NCI-H2196 treated with DMSO at 0.1 percent for 48 hours (cell line): Measurements from ENCODE around the gene INTS11.

ENCODE experiments used
- DNase-seq: peaks from one replicate; lab custom pipeline; 2025; ENCODE audit not compliant: unreplicated experiment; lab: John Stamatoyannopoulos, UW

INTS11 gene

GRCh38 chr1:1314678-1315335 lies 9.7 kb downstream of the INTS11 start:
- no peak for DNase-seq

- no peak for DNase-seq
Measured at GRCh38 chr1:1314237-1314586, 10.2 kb downstream of the INTS11 start.

GRCh38 chr1:1313500-1314236 lies 10.8 kb downstream of the INTS11 start:
- DNase-seq: no peak

GRCh38 chr1:1312450-1313314 lies 11.8 kb downstream of the INTS11 start:
- DNase-seq: no peak

- no peak for DNase-seq
Measured at GRCh38 chr1:1311107-1312104, 13.1 kb downstream of the INTS11 start.

GRCh38 chr1:1310476-1311053 lies 13.9 kb downstream of the INTS11 start:
- DNase-seq: no peak

GRCh38 chr1:1310109-1310385 lies 14.4 kb downstream of the INTS11 start:
- no peak for DNase-seq

GRCh38 chr1:1309251-1310108 lies 15.0 kb downstream of the INTS11 start:
- DNase-seq: no peak

- DNase-seq: no peak
Measured at GRCh38 chr1:1308756-1309250, 15.7 kb downstream of the INTS11 start.

GRCh38 chr1:1307923-1308755 lies 16.3 kb downstream of the INTS11 start, which contains the start of the genes ACAP3 and PUSL1:
ACAP3 (minus strand) TSS chr1:1307930; CDS start chr1:1307815, 115 bp downstream.
PUSL1 (plus strand) TSS chr1:1308597; CDS start chr1:1308644, 47 bp downstream.
- DNase-seq: peak; percentile 83

GRCh38 chr1:1307261-1307922 lies 17.1 kb downstream of the INTS11 start:
- DNase-seq: no peak

- no peak for DNase-seq
Measured at GRCh38 chr1:1306661-1307260, 17.7 kb downstream of the INTS11 start.

GRCh38 chr1:1306070-1306660 lies 18.3 kb downstream of the INTS11 start:
- DNase-seq: no peak

- DNase-seq: peak; percentile 37
Measured at GRCh38 chr1:1305300-1306069, 19.0 kb downstream of the INTS11 start.

GRCh38 chr1:1304331-1305299 lies 19.8 kb downstream of the INTS11 start:
- peak; percentile 80 for DNase-seq
